Endothelial cell of umbilical vein (primary cell): Measurements from ENCODE around the gene SDC1. TPM values are rescaled to one million over a fixed set of nuclear protein-coding genes. Genes with fewer than 3 reads are reported as not detected.

Experiments used
- BruUV-seq: library from RNA; stranded (reverse); fragments of 400-500 nt; replicated peaks from 2 replicates; lab custom pipeline; 2021; lab: Mats Ljungman, UMichigan
- CTCF ChIA-PET: fragments of 300-600, 350-600 bp; sonication (Branson Sonifier 250); formaldehyde crosslinking; loops from one replicate; lab custom pipeline; 2021; ENCODE audit warnings: antibody characterized with exemption, inconsistent platforms; lab: Charles Lee
- POLR2A ChIA-PET: fragments of 300-600, 350-600 bp; sonication (Branson Sonifier 250); formaldehyde crosslinking; loops from one replicate; lab custom pipeline; 2021; ENCODE audit warnings: antibody characterized with exemption, inconsistent platforms; lab: Charles Lee
- DNase-seq: peaks from one replicate; pipeline ENCODE4 v3.0.0-alpha.2; 2011; ENCODE audit warnings: low read depth, low spot score
- FAIRE-seq: peaks from 2 replicates; lab custom pipeline; 2011; peaks lifted over from hg19 to GRCh38; lab: Jason Lieb, UNC
- H2AFZ ChIP-seq: 2 replicates; pipeline ENCODE4 v1.6.0; 2012; ENCODE audit warnings: low read depth, low read length, control low read depth, inconsistent platforms
- H3K27ac ChIP-seq: 2 replicates; pipeline ENCODE4 v1.5.1; 2011; ENCODE audit warnings: low read depth, mild to moderate bottlenecking, control low read depth, low read length, moderate library complexity; ENCODE audit not compliant: insufficient read depth
- H3K27me3 ChIP-seq, 2 experiments: 2 replicates each; pipeline versions ENCODE4 v1.6.0 to v1.6.1; 2011; ENCODE audit warnings: low read length in 2 of 2, mixed read lengths in 1 of 2; ENCODE audit not compliant: control insufficient read depth in 2 of 2, insufficient read depth in 2 of 2
- H3K36me3 ChIP-seq, 2 experiments: 2 replicates in 1 of 2; 3 replicates in 1 of 2; pipeline ENCODE4 v1.5.1; 2011; ENCODE audit warnings: low read length in 2 of 2, mild to moderate bottlenecking in 1 of 2, moderate library complexity in 1 of 2; ENCODE audit not compliant: control insufficient read depth in 2 of 2, insufficient read depth in 2 of 2; ENCODE audit errors: extremely low read depth in 1 of 2
- H3K4me1 ChIP-seq: 3 replicates; pipeline ENCODE4 v1.5.1; 2011; ENCODE audit warnings: mild to moderate bottlenecking, low read length; ENCODE audit not compliant: control insufficient read depth, insufficient read depth; ENCODE audit errors: extremely low read depth
- H3K4me2 ChIP-seq: 2 replicates; pipeline ENCODE4 v1.6.1; 2011; ENCODE audit warnings: low read length, control low read depth, mixed read lengths; ENCODE audit not compliant: insufficient read depth
- H3K4me3 ChIP-seq, 3 experiments: fragments of 200-600 bp in 1 of 3; sonication (generic), shearing (Covaris generic) in 1 of 3; replicated peaks in 1 of 3; 2 replicates each; pipeline ENCODE4 v1.5.1; 2011 to 2016; ENCODE audit warnings: control low read depth in 3 of 3, low read length in 3 of 3, mild to moderate bottlenecking in 2 of 3, inconsistent platforms in 1 of 3, low read depth in 1 of 3, moderate library complexity in 1 of 3; ENCODE audit not compliant: insufficient read depth in 1 of 3
- H3K79me2 ChIP-seq: 2 replicates; pipeline ENCODE4 v1.6.0; 2012; ENCODE audit warnings: low read length, inconsistent platforms; ENCODE audit not compliant: control insufficient read depth, insufficient read depth
- H3K9ac ChIP-seq: replicated peaks from 2 replicates; pipeline ENCODE3; 2011; ENCODE audit warnings: low read length, control low read depth; ENCODE audit not compliant: insufficient read depth; ENCODE audit errors: extremely low read depth
- H3K9me1 ChIP-seq: replicated peaks from 3 replicates; pipeline ENCODE4 v1.6.0; 2011; ENCODE audit warnings: mild to moderate bottlenecking, low read length; ENCODE audit not compliant: control insufficient read depth, insufficient read depth; ENCODE audit errors: extremely low read depth
- H3K9me3 ChIP-seq: replicated peaks from 2 replicates; pipeline ENCODE4 v1.5.1; 2012; ENCODE audit warnings: low read length, inconsistent platforms; ENCODE audit not compliant: control insufficient read depth, insufficient read depth
- H4K20me1 ChIP-seq: replicated peaks from 2 replicates; pipeline ENCODE3; 2011; ENCODE audit warnings: mild to moderate bottlenecking, low read length; ENCODE audit not compliant: control insufficient read depth, insufficient read depth; ENCODE audit errors: extremely low read depth
- CTCF ChIP-seq, 2 donors: IDR thresholded peaks; 1 replicate in 1 of 2; 2 replicates in 1 of 2; pipeline ENCODE4 v1.5.1; 2011; ENCODE audit warnings: low read length in 2 of 2, mild to moderate bottlenecking in 2 of 2, moderate library complexity in 2 of 2, control low read depth in 1 of 2, inconsistent platforms in 1 of 2, low read depth in 1 of 2; ENCODE audit not compliant: insufficient read depth in 1 of 2; ENCODE audit errors: extremely low read depth in 1 of 2
- EZH2 ChIP-seq: IDR thresholded peaks from 2 replicates; pipeline ENCODE4 v1.6.1; 2012; ENCODE audit warnings: borderline replicate concordance, low read depth, mild to moderate bottlenecking, moderate library complexity, low read length, inconsistent platforms; ENCODE audit not compliant: severe bottlenecking
- FOS ChIP-seq: IDR thresholded peaks from 2 replicates; pipeline ENCODE4 v1.6.1; 2011; ENCODE audit warnings: mild to moderate bottlenecking, low read length, moderate library complexity, borderline replicate concordance; ENCODE audit not compliant: insufficient read depth
- GATA2 ChIP-seq: IDR thresholded peaks from 2 replicates; pipeline ENCODE4 v1.7.0; 2011; ENCODE audit warnings: low read depth, mild to moderate bottlenecking, moderate library complexity, mixed read lengths, low read length; ENCODE audit not compliant: insufficient read length, insufficient read depth
- JUN ChIP-seq: IDR thresholded peaks from 2 replicates; pipeline ENCODE4 v1.6.1; 2011; ENCODE audit warnings: borderline replicate concordance, low read depth; ENCODE audit not compliant: insufficient read length, insufficient read depth
- MAX ChIP-seq: IDR thresholded peaks from 2 replicates; pipeline ENCODE4 v1.6.1; 2011; ENCODE audit not compliant: insufficient read depth, insufficient read length
- MYC ChIP-seq: IDR thresholded peaks from one replicate; pipeline ENCODE4 v1.6.1; 2011; ENCODE audit warnings: mild to moderate bottlenecking, low read depth, low read length
- POLR2A ChIP-seq: IDR thresholded peaks from 2 replicates; pipeline ENCODE4 v1.6.1; 2012; ENCODE audit warnings: low read depth, mild to moderate bottlenecking, control low read depth, low read length
- POLR2AphosphoS5 ChIP-seq: IDR thresholded peaks from 2 replicates; pipeline ENCODE4 v1.6.1; 2012; ENCODE audit warnings: low read depth, mild to moderate bottlenecking, control low read depth, low read length, moderate library complexity; ENCODE audit not compliant: insufficient read depth
- dilution Hi-C: fragments of 300-500 bp; cut with MboI; formaldehyde crosslinking; loops from one replicate; pipeline ENCODE4 v1.15.0; 2019; ENCODE audit warnings: low sequenced_read_pairs; ENCODE audit not compliant: extremely low pct_ligation_motif_present
- intact Hi-C: fragments of 100-400 bp; cut with micrococcal nuclease; formaldehyde crosslinking; loops from one replicate; pipeline ENCODE4 v1.10.0; 2022
- polyA plus RNA-seq, 4 experiments: library from polyadenylated mRNA; depleted of rRNA in 3 of 4; stranded (reverse) in 3 of 4; unstranded in 1 of 4; fragments of >200 nt; gene quantifications; 2 replicates each; pipeline versions ENCODE4 v1.2.1 to v1.2.3, GENCODE V29; 2011 to 2012; ENCODE audit warnings: missing spikeins in 1 of 4
- total RNA-seq: library from RNA; stranded (reverse); gene quantifications from 2 replicates; pipeline ENCODE4 v1.2.3, GENCODE V29; 2021

The SDC1 gene
- total and polyA plus RNA-seq, 2 donors (not counting 3 experiments of a cell fraction or from before 2014, with no cell fraction given), result 3.2 to 4.0 TPM

GRCh38 chr2:20177556-20178248, 47.2 kb downstream of the SDC1 start:
- FAIRE-seq (no peak), DNase-seq (no peak)
- no peak overlapping the region for H3K9ac ChIP-seq
- H3K79me2 ChIP-seq, result no peaks in the 10 kb centered on the region
- TF ChIP-seq MYC (no peak), CTCF (IDR thresholded peaks at IDR 0.05; ENCODE audit: extremely low read depth in 1 of 2, insufficient read depth in 1 of 2, low read depth in 1 of 2, low read length in 2 of 2) (no peak), FOS (no peak), MAX (no peak), POLR2A (no peak), POLR2AphosphoS5 (no peak), GATA2 (no peak), EZH2 (no peak), JUN (no peak)
- H3K4me2 ChIP-seq, result no peak overlapping the region
- H3K36me3 ChIP-seq, result no peaks in the 10 kb centered on the region
- H2AFZ ChIP-seq, result no peak overlapping the region
- no peak overlapping the region for H3K4me3 ChIP-seq
- peaks cover 0 to 3% of the 10 kb centered on the region in 2 experiments for H3K27me3 ChIP-seq
- intact Hi-C loops, result no loop called here
- no peaks in the 10 kb centered on the region for H3K9me3 ChIP-seq
- H3K27ac ChIP-seq, result no peak overlapping the region
- ChIA-PET POLR2A (no interaction called here), CTCF (interaction anchor here (0.7 to 1.9 kb wide), 4 partner anchors 42 to 66 kb away, joined by 3 to 4 read pairs (median 3); no protein-coding TSS in a partner anchor)
- no peaks in the 10 kb centered on the region for H3K4me1 ChIP-seq
- no peaks in the 10 kb centered on the region for H4K20me1 ChIP-seq
- BruUV-seq, result no TSS peak
- dilution Hi-C loops, result no loop called here
- H3K9me1 ChIP-seq, result no peaks in the 10 kb centered on the region
